AG04449 (cell line): ENCODE measurements around the gene STMN1.

Experiments used
- CTCF ChIA-PET: fragments of 350-600 bp; formaldehyde crosslinking; extraction: SDS; loops from one replicate; lab custom pipeline; 2021; ENCODE audit warnings: antibody characterized with exemption; lab: Yijun Ruan, JAX
- POLR2A ChIA-PET: fragments of 400-600, 350-600 bp; formaldehyde crosslinking; extraction: SDS; loops from one replicate; lab custom pipeline; 2020; ENCODE audit warnings: antibody characterized with exemption, inconsistent platforms; lab: Yijun Ruan, JAX
- DNase-seq: peaks from one replicate; pipeline ENCODE4 v3.0.0-alpha.2; 2010; ENCODE audit warnings: low read depth, low spot score
- H3K4me3 ChIP-seq: 2 replicates; pipeline ENCODE4 v1.5.1; 2011; ENCODE audit warnings: low read depth, mild to moderate bottlenecking, control low read depth, low read length
- CTCF ChIP-seq: IDR thresholded peaks from one replicate; pipeline ENCODE4 v1.5.1; 2011; ENCODE audit warnings: mild to moderate bottlenecking, moderate library complexity, low read length, control low read depth, inconsistent platforms; ENCODE audit not compliant: insufficient read depth; ENCODE audit errors: missing control alignments

STMN1 gene

GRCh38 chr1:25881266-25881665 is 25.0 kb downstream of the STMN1 start:
- POLR2A ChIA-PET: no interaction called here
- no peak for DNase-seq
- TF ChIP-seq CTCF: no peak
- CTCF ChIA-PET: interaction anchor here (1.0 to 3.6 kb wide), 3 partner anchors 10 to 154 kb away, joined by 3 to 13 read pairs (median 8); no protein-coding TSS in a partner anchor
- H3K4me3 ChIP-seq: no peak overlapping the region

- no peak for DNase-seq
- ChIA-PET POLR2A (no interaction called here), CTCF (interaction anchor here (1.0 to 3.6 kb wide), 4 partner anchors 11 to 155 kb away, joined by 3 to 13 read pairs (median 6); no protein-coding TSS in a partner anchor)
- TF ChIP-seq CTCF: no peak
- no peak overlapping the region for H3K4me3 ChIP-seq
Measured at GRCh38 chr1:25880518-25880917, 25.7 kb downstream of the STMN1 start.

GRCh38 chr1:25879675-25880074 is 26.5 kb downstream of the STMN1 start:
- CTCF ChIA-PET: interaction anchor here (1.2 to 1.8 kb wide), 2 partner anchors 12 to 15 kb away, joined by 5 to 7 read pairs; no protein-coding TSS in a partner anchor
- no peak for TF ChIP-seq CTCF
- no peak overlapping the region for H3K4me3 ChIP-seq
- POLR2A ChIA-PET: interaction anchor here (1.4 kb wide), 1 partner anchor 12 kb away, joined by 3 read pairs; no protein-coding TSS in a partner anchor
- DNase-seq: no peak

- no peak for TF ChIP-seq CTCF
- POLR2A ChIA-PET: interaction anchor here (1.4 kb wide), 1 partner anchor 13 kb away, joined by 3 read pairs; no protein-coding TSS in a partner anchor
Measured at GRCh38 chr1:25878690-25879089, 27.5 kb downstream of the STMN1 start.

GRCh38 chr1:25877155-25877554 is 29.1 kb downstream of the STMN1 start:
- TF ChIP-seq CTCF: no peak
- ChIA-PET POLR2A (no interaction called here), CTCF (interaction anchor here (1.6 to 3.9 kb wide), 3 partner anchors 9 to 120 kb away, joined by 4 to 24 read pairs (median 17); partner anchors contain the start of gene PAFAH2)
- no peak for DNase-seq
- H3K4me3 ChIP-seq: no peak overlapping the region

More at GRCh38 chr1:25878690-25879089, 27.5 kb downstream of the STMN1 start:
- no peak overlapping the region for H3K4me3 ChIP-seq
- CTCF ChIA-PET: interaction anchor here (1.8 kb wide), 1 partner anchor 13 kb away, joined by 5 read pairs; no protein-coding TSS in a partner anchor
- no peak for DNase-seq

GRCh38 chr1:25876693-25877077 is 29.5 kb downstream of the STMN1 start:
- ChIA-PET POLR2A (interaction anchor here (0.9 kb wide), 1 partner anchor 38 kb away, joined by 3 read pairs; no protein-coding TSS in a partner anchor), CTCF (interaction anchor here (1.6 to 3.9 kb wide), 3 partner anchors 10 to 121 kb away, joined by 4 to 24 read pairs (median 17); partner anchors contain the start of gene PAFAH2)
- no peak for DNase-seq
- no peak overlapping the region for H3K4me3 ChIP-seq
- no peak for TF ChIP-seq CTCF
